Measurements from ENCODE around the gene RALGAPA2. TPM values are rescaled to one million over a fixed set of nuclear protein-coding genes. Genes with fewer than 3 reads are reported as not detected.

Gene RALGAPA2
- total and polyA plus RNA-seq, 2 donors (not counting 3 experiments of a cell fraction or from before 2014, with no cell fraction given) = 10.0 to 46.8 TPM

DNA sequence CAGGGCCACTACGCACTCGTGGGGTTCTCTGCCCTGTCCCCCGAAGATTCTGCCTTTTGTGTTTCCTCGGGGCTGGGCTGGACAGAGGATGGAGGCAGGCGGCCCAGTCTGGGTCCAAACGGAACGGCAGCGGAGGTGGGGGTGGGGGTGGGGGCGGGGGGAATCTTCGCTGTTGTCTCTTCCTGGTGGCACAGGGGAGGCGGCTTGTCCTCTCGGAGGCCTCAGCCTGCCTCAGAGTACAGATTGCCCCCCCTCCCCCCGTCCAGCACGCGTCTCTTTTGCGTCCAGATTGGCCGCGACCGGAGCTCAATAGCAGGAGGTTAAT is 345.9 kb downstream of the RALGAPA2 start:
- Histone ChIP-seq H3K79me2 (ENCODE audit: control insufficient read depth, insufficient read depth, low read length) (no peaks in the 10 kb centered on the region), H3K4me3 (replicated peaks in 1 of 3; ENCODE audit: insufficient read depth in 1 of 3, low read depth in 1 of 3, low read length in 3 of 3) (no peak overlapping the region), H3K4me2 (ENCODE audit: insufficient read depth, low read length) (no peak overlapping the region), H3K4me1 (ENCODE audit: control insufficient read depth, extremely low read depth, insufficient read depth, low read length) (no peaks in the 10 kb centered on the region), H3K27ac (ENCODE audit: insufficient read depth, low read depth, low read length) (no peak overlapping the region), H4K20me1 (replicated peaks; ENCODE audit: control insufficient read depth, extremely low read depth, insufficient read depth, low read length) (no peaks in the 10 kb centered on the region), H3K27me3 (ENCODE audit: control insufficient read depth in 2 of 2, insufficient read depth in 2 of 2, low read length in 2 of 2) (peaks cover 68 to 91% of the 10 kb centered on the region in 2 experiments), H2AFZ (ENCODE audit: low read depth, low read length) (no peak overlapping the region), H3K9me1 (replicated peaks; ENCODE audit: control insufficient read depth, extremely low read depth, insufficient read depth, low read length) (no peaks in the 10 kb centered on the region), H3K9me3 (replicated peaks; ENCODE audit: control insufficient read depth, insufficient read depth, low read length) (no peaks in the 10 kb centered on the region), H3K9ac (replicated peaks; ENCODE audit: extremely low read depth, insufficient read depth, low read length) (no peak overlapping the region), H3K36me3 (ENCODE audit: control insufficient read depth in 2 of 2, extremely low read depth in 1 of 2, insufficient read depth in 2 of 2, low read length in 2 of 2) (no peaks in the 10 kb centered on the region)
- intact Hi-C loops (cut with micrococcal nuclease) = loop anchor here (10.0 kb wide), 2 partner anchors 48 to 458 kb away; no protein-coding TSS in a partner anchor
- no peak for FAIRE-seq
- CTCF ChIA-PET = no interaction called here
- TF ChIP-seq GATA2 (IDR thresholded peaks at IDR 0.05; ENCODE audit: insufficient read depth, insufficient read length, low read depth, low read length) = no peak
- TF ChIP-seq EZH2 (IDR thresholded peaks at IDR 0.05; ENCODE audit: borderline replicate concordance, low read depth, low read length, severe bottlenecking) = no peak
- TF ChIP-seq POLR2A (IDR thresholded peaks at IDR 0.05; ENCODE audit: low read depth, low read length) = no peak
- no peak for TF ChIP-seq MYC (IDR thresholded peaks at IDR 0.05; ENCODE audit: low read depth, low read length)
- TF ChIP-seq POLR2AphosphoS5 (IDR thresholded peaks at IDR 0.05; ENCODE audit: insufficient read depth, low read depth, low read length) = no peak
- TF ChIP-seq, protein P1, sequence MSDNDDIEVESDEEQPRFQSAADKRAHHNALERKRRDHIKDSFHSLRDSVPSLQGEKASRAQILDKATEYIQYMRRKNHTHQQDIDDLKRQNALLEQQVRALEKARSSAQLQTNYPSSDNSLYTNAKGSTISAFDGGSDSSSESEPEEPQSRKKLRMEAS (IDR thresholded peaks at IDR 0.05; ENCODE audit: insufficient read depth, insufficient read length) = no peak
- TF ChIP-seq CTCF (IDR thresholded peaks at IDR 0.05; ENCODE audit: extremely low read depth in 1 of 2, insufficient read depth in 1 of 2, low read depth in 1 of 2, low read length in 2 of 2) = no peak
- no peak for TF ChIP-seq JUN (IDR thresholded peaks at IDR 0.05; ENCODE audit: borderline replicate concordance, insufficient read depth, insufficient read length, low read depth)
- no peak for TF ChIP-seq FOS (IDR thresholded peaks at IDR 0.05; ENCODE audit: borderline replicate concordance, insufficient read depth, low read length)
- BruUV-seq (replicated peaks) = no TSS peak
- no peak for DNase-seq (ENCODE audit: low read depth, low spot score)
- dilution Hi-C loops (cut with MboI; ENCODE audit: extremely low pct_ligation_motif_present, low sequenced_read_pairs) = no loop called here
- POLR2A ChIA-PET = no interaction called here

Measured in endothelial cell of umbilical vein (primary cell).